Measurements from ENCODE around the gene ERP27.

DNA sequence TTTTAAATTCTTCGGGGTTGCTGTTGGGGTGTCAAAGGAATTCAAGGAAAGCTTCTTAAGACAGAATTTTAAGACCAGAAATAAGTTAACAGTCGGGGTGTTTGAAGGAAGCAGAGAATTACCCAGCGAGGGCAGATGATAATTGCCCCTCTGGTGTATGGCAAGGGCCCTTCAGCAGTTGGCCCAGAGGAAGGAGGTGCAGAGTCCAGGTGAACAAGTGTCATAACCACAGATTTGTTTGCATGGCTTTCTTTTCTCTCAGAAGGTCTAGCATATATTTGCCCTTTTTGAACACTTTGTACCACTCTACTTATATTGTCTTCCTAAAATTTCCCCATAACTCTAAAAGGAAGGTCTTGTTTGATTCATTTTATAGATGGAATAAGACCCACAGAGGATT is 36.3 kb upstream of the ERP27 start:
- TF ChIP-seq, protein P1, sequence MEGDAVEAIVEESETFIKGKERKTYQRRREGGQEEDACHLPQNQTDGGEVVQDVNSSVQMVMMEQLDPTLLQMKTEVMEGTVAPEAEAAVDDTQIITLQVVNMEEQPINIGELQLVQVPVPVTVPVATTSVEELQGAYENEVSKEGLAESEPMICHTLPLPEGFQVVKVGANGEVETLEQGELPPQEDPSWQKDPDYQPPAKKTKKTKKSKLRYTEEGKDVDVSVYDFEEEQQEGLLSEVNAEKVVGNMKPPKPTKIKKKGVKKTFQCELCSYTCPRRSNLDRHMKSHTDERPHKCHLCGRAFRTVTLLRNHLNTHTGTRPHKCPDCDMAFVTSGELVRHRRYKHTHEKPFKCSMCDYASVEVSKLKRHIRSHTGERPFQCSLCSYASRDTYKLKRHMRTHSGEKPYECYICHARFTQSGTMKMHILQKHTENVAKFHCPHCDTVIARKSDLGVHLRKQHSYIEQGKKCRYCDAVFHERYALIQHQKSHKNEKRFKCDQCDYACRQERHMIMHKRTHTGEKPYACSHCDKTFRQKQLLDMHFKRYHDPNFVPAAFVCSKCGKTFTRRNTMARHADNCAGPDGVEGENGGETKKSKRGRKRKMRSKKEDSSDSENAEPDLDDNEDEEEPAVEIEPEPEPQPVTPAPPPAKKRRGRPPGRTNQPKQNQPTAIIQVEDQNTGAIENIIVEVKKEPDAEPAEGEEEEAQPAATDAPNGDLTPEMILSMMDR (IDR thresholded peaks at IDR 0.05): no peak
- TF ChIP-seq EP300 (IDR thresholded peaks at IDR 0.05; ENCODE audit: borderline replicate concordance in 1 of 2, low read depth in 1 of 2, low read length in 1 of 2): no peak
- TF ChIP-seq, protein P2, sequence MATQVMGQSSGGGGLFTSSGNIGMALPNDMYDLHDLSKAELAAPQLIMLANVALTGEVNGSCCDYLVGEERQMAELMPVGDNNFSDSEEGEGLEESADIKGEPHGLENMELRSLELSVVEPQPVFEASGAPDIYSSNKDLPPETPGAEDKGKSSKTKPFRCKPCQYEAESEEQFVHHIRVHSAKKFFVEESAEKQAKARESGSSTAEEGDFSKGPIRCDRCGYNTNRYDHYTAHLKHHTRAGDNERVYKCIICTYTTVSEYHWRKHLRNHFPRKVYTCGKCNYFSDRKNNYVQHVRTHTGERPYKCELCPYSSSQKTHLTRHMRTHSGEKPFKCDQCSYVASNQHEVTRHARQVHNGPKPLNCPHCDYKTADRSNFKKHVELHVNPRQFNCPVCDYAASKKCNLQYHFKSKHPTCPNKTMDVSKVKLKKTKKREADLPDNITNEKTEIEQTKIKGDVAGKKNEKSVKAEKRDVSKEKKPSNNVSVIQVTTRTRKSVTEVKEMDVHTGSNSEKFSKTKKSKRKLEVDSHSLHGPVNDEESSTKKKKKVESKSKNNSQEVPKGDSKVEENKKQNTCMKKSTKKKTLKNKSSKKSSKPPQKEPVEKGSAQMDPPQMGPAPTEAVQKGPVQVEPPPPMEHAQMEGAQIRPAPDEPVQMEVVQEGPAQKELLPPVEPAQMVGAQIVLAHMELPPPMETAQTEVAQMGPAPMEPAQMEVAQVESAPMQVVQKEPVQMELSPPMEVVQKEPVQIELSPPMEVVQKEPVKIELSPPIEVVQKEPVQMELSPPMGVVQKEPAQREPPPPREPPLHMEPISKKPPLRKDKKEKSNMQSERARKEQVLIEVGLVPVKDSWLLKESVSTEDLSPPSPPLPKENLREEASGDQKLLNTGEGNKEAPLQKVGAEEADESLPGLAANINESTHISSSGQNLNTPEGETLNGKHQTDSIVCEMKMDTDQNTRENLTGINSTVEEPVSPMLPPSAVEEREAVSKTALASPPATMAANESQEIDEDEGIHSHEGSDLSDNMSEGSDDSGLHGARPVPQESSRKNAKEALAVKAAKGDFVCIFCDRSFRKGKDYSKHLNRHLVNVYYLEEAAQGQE (IDR thresholded peaks at IDR 0.05; ENCODE audit: low read depth, low read length): no peak
- TF ChIP-seq, protein P3, sequence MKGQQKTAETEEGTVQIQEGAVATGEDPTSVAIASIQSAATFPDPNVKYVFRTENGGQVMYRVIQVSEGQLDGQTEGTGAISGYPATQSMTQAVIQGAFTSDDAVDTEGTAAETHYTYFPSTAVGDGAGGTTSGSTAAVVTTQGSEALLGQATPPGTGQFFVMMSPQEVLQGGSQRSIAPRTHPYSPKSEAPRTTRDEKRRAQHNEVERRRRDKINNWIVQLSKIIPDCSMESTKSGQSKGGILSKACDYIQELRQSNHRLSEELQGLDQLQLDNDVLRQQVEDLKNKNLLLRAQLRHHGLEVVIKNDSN (IDR thresholded peaks at IDR 0.05; ENCODE audit: borderline replicate concordance, low read depth): no peak
- no peak for TF ChIP-seq EZH2phosphoT487 (IDR thresholded peaks at IDR 0.05; ENCODE audit: borderline replicate concordance, low read depth)
- TF ChIP-seq RAD21 (IDR thresholded peaks at IDR 0.05; ENCODE audit: low read length): no peak
- no peak for TF ChIP-seq TCF12 (IDR thresholded peaks at IDR 0.05)
- no peak for TF ChIP-seq RFX5 (IDR thresholded peaks at IDR 0.05; ENCODE audit: low read length)
